ENCODE measurements around the gene CAPZB. TPM values are rescaled to one million over a fixed set of nuclear protein-coding genes. Genes with fewer than 3 reads are reported as not detected.

Gene CAPZB
- total RNA-seq, 1 experiment from 2014 or later = 348 TPM

DNA sequence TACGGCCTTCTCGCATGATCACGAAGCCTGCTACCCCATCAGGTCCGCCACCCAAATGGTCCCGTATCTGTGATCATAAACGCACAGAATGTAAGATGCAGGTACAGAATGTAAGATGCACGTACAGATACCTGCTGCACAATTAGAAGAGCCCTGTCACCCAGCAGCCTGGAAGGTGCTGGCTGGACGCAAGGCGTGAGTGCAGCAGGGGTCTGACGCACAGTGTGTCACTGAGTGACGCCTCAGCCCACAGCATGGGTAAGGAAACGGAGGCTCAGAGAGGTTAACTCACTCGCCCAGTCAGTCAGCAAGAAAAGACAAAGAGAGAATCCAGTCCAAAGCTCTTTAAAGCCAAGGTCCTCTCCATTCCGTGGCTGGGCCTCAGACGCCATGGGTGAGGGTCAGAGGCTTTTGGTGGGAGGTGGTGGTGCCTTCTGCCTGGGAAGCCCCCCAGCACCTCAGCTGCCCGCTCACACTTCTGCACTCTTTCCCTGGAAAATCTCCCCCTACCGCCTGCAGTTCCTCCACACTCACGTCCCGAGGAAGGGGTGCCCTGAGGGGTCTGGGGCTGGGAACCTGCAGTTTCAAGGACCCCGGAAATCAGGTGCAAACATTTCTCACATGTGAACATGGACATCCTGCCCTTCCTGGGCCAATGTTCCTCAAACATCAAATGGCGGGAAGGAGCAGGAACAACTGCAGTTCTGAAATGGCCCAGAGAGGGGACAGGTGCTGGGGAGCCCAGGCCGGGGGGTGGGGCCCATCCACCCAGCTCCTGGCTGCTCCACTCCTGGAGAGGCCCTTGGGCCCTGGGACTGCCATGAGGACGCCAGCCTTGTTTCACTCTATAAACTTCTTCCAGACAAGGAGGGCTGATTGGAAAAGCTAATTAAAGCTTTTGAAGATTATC, 113.9 kb downstream of the CAPZB start:
- DNase-seq = no peak
- H4K91ac ChIP-seq (ENCODE audit: insufficient read length, low read depth, low read length) = no peak overlapping the region

More for the DNA sequence above, 113.9 kb downstream of the CAPZB start:
- Histone ChIP-seq H3K79me2 (ENCODE audit: insufficient read depth, low read length) (peaks cover 2% of the 10 kb centered on the region; the same call in 1 of the 2 replicates), H3K9me3 (ENCODE audit: control insufficient read depth, low read depth, low read length) (no peaks in the 10 kb centered on the region), H3K4me1 (ENCODE audit: insufficient read depth, low read length) (no peaks in the 10 kb centered on the region), H2AFZ (ENCODE audit: low read length) (no peak overlapping the region), H3K4me2 (ENCODE audit: insufficient read depth, insufficient read length, low read length) (no peak overlapping the region), H3K27ac (ENCODE audit: insufficient read length, low read depth, low read length) (no peak overlapping the region), H3T11ph (ENCODE audit: low read length) (no peak overlapping the region), H3K4ac (ENCODE audit: low read depth, low read length) (no peak overlapping the region), H2BK20ac (ENCODE audit: low read depth, low read length, poor library complexity, severe bottlenecking) (no peak overlapping the region), H3K79me1 (ENCODE audit: insufficient read depth, low read depth, low read length, poor library complexity, severe bottlenecking) (peaks cover 13% of the 10 kb centered on the region), H3K23ac (ENCODE audit: insufficient read length, low read depth, low read length) (no peak overlapping the region), H3K9ac (ENCODE audit: extremely low read depth, insufficient read length, low read length) (no peak overlapping the region), H2BK120ac (ENCODE audit: low read depth, low read length, poor library complexity, severe bottlenecking) (no peak overlapping the region), H2BK15ac (ENCODE audit: low read depth, low read length) (no peak overlapping the region), H4K20me1 (ENCODE audit: control insufficient read depth, insufficient read depth, insufficient read length) (no peaks in the 10 kb centered on the region), H3K56ac (ENCODE audit: insufficient read length, low read depth, low read length) (no peak overlapping the region), H3K27me3 (ENCODE audit: insufficient read depth, low read length) (no peaks in the 10 kb centered on the region), H4K5ac (ENCODE audit: insufficient read length, low read depth, low read length) (no peak overlapping the region), H2BK12ac (ENCODE audit: insufficient read length, low read depth, low read length) (no peak overlapping the region), H3K14ac (ENCODE audit: insufficient read depth, low read length) (no peak overlapping the region; the same call in 1 of the 2 replicates), H3K18ac (ENCODE audit: insufficient read length, low read depth, low read length) (no peak overlapping the region), H4K8ac (replicated peaks; ENCODE audit: insufficient read length, low read depth, low read length) (no peak overlapping the region), H2BK5ac (ENCODE audit: insufficient read length, low read length) (no peak overlapping the region), H2AK5ac (ENCODE audit: insufficient read length, low read length) (no peak overlapping the region), H3K23me2 (ENCODE audit: insufficient read length, low read depth, low read length, poor library complexity, severe bottlenecking) (no peaks in the 10 kb centered on the region)
- H3K27me3 Mint-ChIP-seq (ENCODE audit: low read depth) = no peaks in the 10 kb centered on the region
- H3K4me3 Mint-ChIP-seq = no peak overlapping the region
- no peak for TF ChIP-seq CTCF (conservative IDR thresholded peaks at IDR 0.05)
- peak overlapping the region in 1 of 3 experiments; percentile 61; a peak in 1 of 7 replicates for H3K27ac Mint-ChIP-seq
- H3K36me3 Mint-ChIP-seq (ENCODE audit: insufficient read depth in 1 of 3, low read depth in 3 of 3) = peaks cover 7 to 24% (median 9%) of the 10 kb centered on the region in 3 experiments
- peaks cover 9 to 10% of the 10 kb centered on the region in 2 experiments for H3K4me1 Mint-ChIP-seq
- WGBS (ENCODE audit: extremely low coverage, insufficient read length, low lambda C conversion rate) = no CpG with 5 or more reads among the region's 23 CpGs
- H3K9me3 Mint-ChIP-seq = no peaks in the 10 kb centered on the region

All from H9 (cell line).